ENCODE results near the gene UBE3C.

Gene UBE3C

DNA sequence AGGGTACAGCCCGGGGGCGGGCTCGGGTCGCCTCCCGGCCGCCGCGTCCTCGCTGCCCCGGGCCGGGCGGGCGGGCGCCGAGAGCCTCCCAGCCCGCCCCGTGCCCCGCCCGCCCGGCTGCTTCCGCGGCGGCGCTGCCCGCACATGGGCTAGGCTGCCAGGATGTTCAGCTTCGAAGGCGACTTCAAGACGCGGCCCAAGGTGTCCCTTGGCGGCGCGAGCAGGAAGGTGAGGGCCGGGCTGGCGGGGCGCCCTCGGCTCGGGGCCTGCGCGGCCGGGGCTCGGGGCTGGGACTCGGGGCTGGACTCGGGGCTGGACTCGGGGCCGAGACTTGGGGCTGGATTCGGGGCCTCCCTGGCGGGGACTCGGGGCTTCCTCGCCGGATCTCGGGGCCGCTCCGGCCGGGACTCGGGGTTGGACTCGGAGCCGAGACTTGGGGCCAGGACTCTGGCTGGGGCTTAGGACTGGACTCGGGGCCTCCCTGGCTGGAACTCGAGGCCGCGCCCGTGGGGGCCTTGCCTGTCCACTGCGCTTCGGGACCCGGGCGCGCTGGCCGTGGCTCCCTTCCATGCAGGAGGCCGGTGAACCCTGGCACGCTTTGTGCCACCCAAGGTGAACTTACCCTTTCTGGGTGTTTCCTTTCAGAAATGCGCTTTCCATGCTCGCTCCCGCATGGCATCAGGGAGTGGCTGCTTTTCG, 534 bp downstream of the UBE3C start:
- H3K27ac ChIP-seq = peak overlapping the region; percentile 82 to 95 (median 89)
- peak overlapping the region; percentile 78 to 100 (median 95) for H3K4me2 ChIP-seq
- peaks cover 32 to 41% (median 40%) of the 10 kb centered on the region in 11 experiments for H3K36me3 ChIP-seq
- H3K9ac ChIP-seq = peak overlapping the region; percentile 92 to 99 (median 97)
- no peaks in the 10 kb centered on the region for H3K27me3 ChIP-seq
- peak overlapping the region; percentile 74 to 99 (median 92) for H3K4me3 ChIP-seq
- H3K9me3 ChIP-seq (replicated peaks in 1 of 11) = peaks cover 0 to 9% (median 0%) of the 10 kb centered on the region in 11 experiments; a peak in 2 of 22 replicates
- H4K20me1 ChIP-seq = peaks cover 42 to 54% (median 50%) of the 10 kb centered on the region in 11 experiments
- peaks cover 24 to 49% (median 39%) of the 10 kb centered on the region in 10 experiments for H3K4me1 ChIP-seq
- no peak for TF ChIP-seq Cebpa-rat (IDR thresholded peaks at IDR 0.05)

DNA sequence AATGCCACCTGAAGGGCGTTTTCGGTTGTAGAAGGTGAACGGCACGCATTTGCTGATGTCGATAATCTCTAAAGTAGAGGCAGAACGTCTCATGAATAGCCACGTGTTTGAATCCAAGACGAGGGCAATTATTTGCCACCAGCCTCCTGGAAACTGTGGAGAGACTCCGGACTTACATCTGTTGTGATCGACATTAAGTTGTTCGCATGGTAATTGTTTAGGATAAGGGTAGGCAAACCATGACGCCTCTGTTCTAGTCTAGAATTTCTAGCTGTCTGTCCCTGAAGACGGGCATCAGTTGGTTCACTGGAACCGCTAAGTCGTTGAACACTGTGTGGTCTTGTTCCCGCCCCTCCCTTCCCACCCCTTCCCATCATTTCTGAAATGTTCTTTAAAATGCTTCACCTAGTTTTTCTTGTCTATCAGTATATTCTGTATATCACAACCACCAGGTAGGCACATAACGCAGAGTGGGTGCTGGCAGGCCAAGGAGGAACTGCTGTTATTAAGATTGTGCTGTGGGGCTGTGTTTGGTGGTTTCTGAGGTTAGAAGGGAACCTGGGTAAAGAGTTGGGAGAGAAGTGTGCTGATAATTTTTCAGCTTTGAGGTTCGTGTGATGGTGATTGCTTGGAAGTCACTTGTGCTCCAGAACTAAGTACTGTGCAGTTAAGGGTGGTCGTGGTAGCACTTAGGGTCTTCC, 1.2 kb downstream of the UBE3C start:
- Histone ChIP-seq H3K9ac (peak overlapping the region; percentile 92 to 99 (median 97)), H3K4me1 (peaks cover 24 to 49% (median 39%) of the 10 kb centered on the region in 10 experiments), H3K9me3 (replicated peaks in 1 of 11) (peaks cover 0 to 13% (median 0%) of the 10 kb centered on the region in 11 experiments; a peak in 5 of 22 replicates), H3K4me2 (peak overlapping the region; percentile 78 to 100 (median 95)), H3K36me3 (peaks cover 34 to 48% (median 47%) of the 10 kb centered on the region in 11 experiments), H4K20me1 (peaks cover 49 to 61% (median 57%) of the 10 kb centered on the region in 11 experiments), H3K27me3 (no peaks in the 10 kb centered on the region), H3K27ac (peak overlapping the region; percentile 82 to 95 (median 89)), H3K4me3 (peak overlapping the region; percentile 74 to 99 (median 92))
- no peak for TF ChIP-seq Cebpa-rat (IDR thresholded peaks at IDR 0.05)

DNA sequence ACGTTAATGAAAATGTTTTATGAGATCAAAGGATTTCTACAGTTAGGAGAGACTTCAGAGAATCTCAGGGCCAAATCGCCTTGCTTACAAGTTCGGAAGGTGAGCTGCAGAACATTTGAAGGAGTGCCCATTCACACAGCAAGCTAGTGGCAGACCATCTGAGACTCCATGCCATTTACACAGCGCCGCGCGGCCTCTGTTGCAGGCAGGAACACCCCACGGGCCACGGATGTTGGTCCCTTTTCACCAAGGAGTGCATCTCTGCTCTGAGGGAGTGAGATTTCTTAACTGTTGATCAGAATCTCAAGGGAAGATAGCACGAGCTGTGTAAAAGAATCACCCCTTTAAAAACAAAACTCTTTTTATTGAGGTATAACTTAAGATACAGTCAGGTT, 1.8 kb downstream of the UBE3C start:
- no peaks in the 10 kb centered on the region for H3K27me3 ChIP-seq
- H3K4me1 ChIP-seq = peaks cover 24 to 49% (median 39%) of the 10 kb centered on the region in 10 experiments
- H3K9me3 ChIP-seq (replicated peaks in 1 of 11) = peaks cover 0 to 18% (median 0%) of the 10 kb centered on the region in 11 experiments; a peak in 5 of 22 replicates
- H3K36me3 ChIP-seq = peaks cover 40 to 54% (median 52%) of the 10 kb centered on the region in 11 experiments
- H3K4me2 ChIP-seq = peak overlapping the region; percentile 78 to 100 (median 95)
- H3K27ac ChIP-seq = peak overlapping the region in 9 of 11 experiments; percentile 1 to 95 (median 89); a peak in 6 of 22 replicates
- TF ChIP-seq Cebpa-rat (IDR thresholded peaks at IDR 0.05) = no peak
- peaks cover 55 to 66% (median 63%) of the 10 kb centered on the region in 11 experiments for H4K20me1 ChIP-seq
- H3K9ac ChIP-seq = peak overlapping the region; percentile 92 to 99 (median 97)
- peak overlapping the region; percentile 74 to 99 (median 92) for H3K4me3 ChIP-seq

DNA sequence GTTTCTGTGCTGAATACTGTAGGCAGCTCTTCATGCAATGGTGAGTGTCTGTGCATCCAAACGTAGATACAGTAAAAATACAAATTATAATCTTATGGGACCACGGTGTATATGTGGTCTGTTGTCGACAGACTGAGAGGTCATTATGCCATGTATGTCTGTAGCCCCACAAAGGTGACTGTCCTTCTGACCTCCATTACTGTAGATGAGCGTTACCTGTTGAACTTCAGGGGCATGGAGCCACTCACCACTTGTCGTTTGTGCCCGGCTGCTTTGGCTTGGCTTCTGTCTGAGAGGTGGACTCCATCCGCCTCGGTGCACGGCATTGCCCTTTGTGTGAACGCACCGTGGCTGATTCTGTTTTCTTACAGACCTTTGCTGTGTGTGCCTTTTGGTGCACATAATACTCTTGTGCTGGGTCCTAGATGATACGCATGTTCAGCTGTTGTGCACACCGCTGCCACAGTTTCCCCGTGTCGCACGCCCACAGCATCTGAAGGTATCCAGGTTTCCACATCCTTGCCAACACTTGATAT, 2.9 kb downstream of the UBE3C start:
- peaks cover 66 to 77% (median 74%) of the 10 kb centered on the region in 11 experiments for H4K20me1 ChIP-seq
- no peak overlapping the region for H3K27ac ChIP-seq
- H3K9me3 ChIP-seq (replicated peaks in 1 of 11) = peaks cover 0 to 24% (median 5%) of the 10 kb centered on the region in 11 experiments; a peak in 5 of 22 replicates
- H3K4me3 ChIP-seq = no peak overlapping the region; a peak in 3 of 20 replicates
- peak overlapping the region; percentile 78 to 100 (median 95) for H3K4me2 ChIP-seq
- no peaks in the 10 kb centered on the region for H3K27me3 ChIP-seq
- TF ChIP-seq Cebpa-rat (IDR thresholded peaks at IDR 0.05) = no peak
- peaks cover 46 to 64% (median 63%) of the 10 kb centered on the region in 11 experiments for H3K36me3 ChIP-seq
- peaks cover 24 to 43% (median 33%) of the 10 kb centered on the region in 10 experiments for H3K4me1 ChIP-seq
- H3K9ac ChIP-seq = peak overlapping the region in 3 of 11 experiments; percentile 96 to 99 (median 97); a peak in 5 of 22 replicates

DNA sequence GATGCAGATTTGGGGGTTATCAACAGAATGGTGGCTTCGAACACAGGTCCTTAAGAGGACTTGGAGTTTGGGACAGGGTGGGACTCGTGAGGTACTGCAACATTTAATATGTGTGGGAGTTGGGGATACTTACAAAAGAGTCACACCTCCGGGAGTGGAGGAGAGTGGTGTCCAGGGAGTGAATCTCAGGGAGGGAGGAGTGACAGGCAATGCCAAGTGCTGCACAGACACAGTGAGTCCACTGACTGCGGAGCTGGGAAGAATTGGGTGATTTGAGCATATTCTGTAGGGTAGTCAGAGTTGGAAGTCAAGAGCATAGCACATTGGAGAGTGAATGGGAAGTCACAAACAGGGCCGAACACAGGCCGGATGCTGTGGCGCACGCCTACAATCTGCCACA, 5.1 kb downstream of the UBE3C start:
- Histone ChIP-seq H3K4me3 (no peak overlapping the region), H3K36me3 (peaks cover 47 to 83% (median 74%) of the 10 kb centered on the region in 11 experiments), H3K4me1 (peaks cover 18 to 29% (median 20%) of the 10 kb centered on the region in 10 experiments), H3K4me2 (peak overlapping the region in 1 of 11 experiments; percentile 1; a peak in 1 of 22 replicates), H3K27ac (no peak overlapping the region), H3K9ac (0 out of 22 replicates have a peak overlapping the region, but pooled peaks of 1 of the 11 experiments have one; percentile 18), H3K9me3 (replicated peaks in 1 of 11) (peaks cover 0 to 27% (median 5%) of the 10 kb centered on the region in 11 experiments; a peak in 5 of 22 replicates), H3K27me3 (no peaks in the 10 kb centered on the region), H4K20me1 (peaks cover 88 to 99% (median 96%) of the 10 kb centered on the region in 11 experiments)
- TF ChIP-seq Cebpa-rat (IDR thresholded peaks at IDR 0.05) = no peak

DNA sequence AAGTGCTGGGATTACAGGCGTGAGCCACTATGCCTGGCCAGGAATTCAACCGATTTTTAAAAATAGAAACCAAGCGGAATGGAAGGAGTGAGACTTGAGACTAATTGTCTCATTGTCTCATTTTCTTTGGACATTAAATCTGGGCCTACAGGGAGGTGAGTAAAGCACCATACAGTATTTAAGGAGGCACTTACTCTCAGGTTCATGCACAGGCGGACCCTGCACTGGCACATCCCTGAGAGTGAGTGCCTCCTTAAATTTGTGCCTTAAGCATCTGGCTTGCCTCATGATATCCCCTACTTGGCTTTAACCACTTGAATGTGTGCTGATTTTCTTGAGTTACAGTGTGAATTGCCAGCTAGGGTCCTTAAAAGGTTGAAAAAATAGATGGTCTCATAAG, 10.6 kb downstream of the UBE3C start:
- Histone ChIP-seq H3K36me3 (peaks cover 35 to 92% (median 79%) of the 10 kb centered on the region in 11 experiments), H3K4me3 (no peak overlapping the region), H4K20me1 (peaks cover 100% of the 10 kb centered on the region in 11 experiments)

DNA sequence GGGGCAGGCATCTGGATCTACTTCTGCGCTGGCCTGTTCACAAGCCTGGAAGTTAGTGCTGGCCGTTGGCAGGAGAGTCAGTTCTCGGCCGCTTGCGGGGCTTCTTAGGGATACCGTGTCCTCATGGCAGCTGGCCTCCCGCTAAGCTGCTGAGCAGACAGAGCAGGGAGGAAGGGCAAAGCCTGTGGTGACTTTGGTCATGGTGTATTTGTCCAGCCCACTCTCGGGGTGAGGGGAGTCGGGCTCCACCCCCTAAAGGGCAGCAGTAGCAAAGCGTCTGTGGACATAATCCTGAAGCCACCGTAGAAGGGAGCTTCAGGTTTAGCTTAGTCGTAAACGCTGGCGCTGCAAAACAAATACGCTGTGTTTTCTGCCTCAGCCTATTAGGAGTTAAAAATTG, 12.2 kb downstream of the UBE3C start:
- H3K27ac ChIP-seq = no peak overlapping the region
- H3K9me3 ChIP-seq (replicated peaks in 1 of 11) = 0 out of 22 replicates have a peak, but pooled peaks cover 0 to 7% (median 0%) of the 10 kb centered on the region in 11 experiments
- no peak for TF ChIP-seq Cebpa-rat (IDR thresholded peaks at IDR 0.05)
- H3K9ac ChIP-seq = no peak overlapping the region
- peak overlapping the region in 1 of 11 experiments; percentile 22; a peak in 1 of 22 replicates for H3K4me2 ChIP-seq
- H3K36me3 ChIP-seq = peaks cover 27 to 80% (median 64%) of the 10 kb centered on the region in 11 experiments
- peaks cover 0 to 34% (median 20%) of the 10 kb centered on the region in 10 experiments; a peak in 14 of 20 replicates for H3K4me1 ChIP-seq
- no peak overlapping the region for H3K4me3 ChIP-seq
- peaks cover 99 to 100% (median 100%) of the 10 kb centered on the region in 11 experiments for H4K20me1 ChIP-seq
- H3K27me3 ChIP-seq = no peaks in the 10 kb centered on the region

More for the DNA sequence above, 10.6 kb downstream of the UBE3C start:
- TF ChIP-seq Cebpa-rat (IDR thresholded peaks at IDR 0.05) = no peak
- no peaks in the 10 kb centered on the region for H3K27me3 ChIP-seq
- no peak overlapping the region for H3K27ac ChIP-seq
- peaks cover 0 to 35% (median 20%) of the 10 kb centered on the region in 10 experiments; a peak in 13 of 20 replicates for H3K4me1 ChIP-seq
- peaks cover 0 to 17% (median 5%) of the 10 kb centered on the region in 11 experiments; a peak in 4 of 22 replicates for H3K9me3 ChIP-seq (replicated peaks in 1 of 11)
- no peak overlapping the region for H3K9ac ChIP-seq
- H3K4me2 ChIP-seq = no peak overlapping the region

DNA sequence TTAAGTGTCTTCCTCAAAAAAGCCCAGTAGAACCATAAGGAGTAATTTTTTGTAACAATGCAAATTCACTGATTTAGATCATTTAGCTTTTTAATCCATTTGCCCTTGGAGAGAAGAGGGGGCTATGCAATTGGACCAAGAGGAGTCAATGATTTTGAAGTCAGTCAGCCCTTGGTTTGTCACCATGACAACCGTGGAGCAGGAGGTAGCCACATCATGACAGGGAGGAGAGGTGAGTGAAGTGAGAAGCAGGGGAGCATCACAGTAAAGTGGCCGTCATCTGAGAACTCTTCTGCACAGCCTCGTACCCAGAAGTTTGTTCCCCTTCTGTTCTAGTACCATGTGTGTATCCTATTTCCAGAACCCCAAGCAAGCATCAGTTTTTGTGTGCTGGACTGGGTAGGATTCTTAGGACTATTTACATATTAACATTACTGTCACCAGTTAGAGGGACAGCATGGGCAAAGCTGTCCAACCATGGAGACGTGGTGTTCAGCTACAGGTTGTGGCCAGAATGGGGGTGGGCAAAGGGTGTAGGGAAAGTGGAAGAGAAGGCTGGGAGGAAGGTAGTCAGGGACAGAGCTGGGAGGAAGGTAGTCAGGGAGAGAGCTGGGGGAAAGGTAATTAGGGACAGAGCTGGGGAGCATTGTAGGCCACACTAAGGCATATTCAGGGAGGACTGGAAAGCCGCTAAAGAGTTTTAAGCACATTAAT, 13.1 kb downstream of the UBE3C start:
- H3K27ac ChIP-seq = no peak overlapping the region
- H3K4me3 ChIP-seq = no peak overlapping the region
- H3K36me3 ChIP-seq = peaks cover 20 to 71% (median 55%) of the 10 kb centered on the region in 11 experiments
- H4K20me1 ChIP-seq = peaks cover 99 to 100% (median 100%) of the 10 kb centered on the region in 11 experiments
- peak overlapping the region in 1 of 11 experiments; percentile 38; a peak in 1 of 22 replicates for H3K4me2 ChIP-seq
- no peaks in the 10 kb centered on the region for H3K27me3 ChIP-seq
- H3K9ac ChIP-seq = no peak overlapping the region
- no peak for TF ChIP-seq Cebpa-rat (IDR thresholded peaks at IDR 0.05)
- H3K9me3 ChIP-seq (replicated peaks in 1 of 11) = 0 out of 22 replicates have a peak, but pooled peaks cover 0 to 1% (median 0%) of the 10 kb centered on the region in 11 experiments
- peaks cover 0 to 34% (median 20%) of the 10 kb centered on the region in 10 experiments; a peak in 14 of 20 replicates for H3K4me1 ChIP-seq

Measured in BLaER1 treated with 17β-estradiol and CSF1 and Interleukin-3, amounts not matched to agents 10 nM and 100 nM (cell line).